ENCODE data around the gene CCDC192.

The CCDC192 gene

GRCh38 chr5:127864511-127864910 is 161.3 kb downstream of the CCDC192 start:
- no peak overlapping the region for H3K4me3 ChIP-seq (ENCODE audit: control insufficient read depth, low read depth, low read length)
- no peak for TF ChIP-seq CTCF (IDR thresholded peaks at IDR 0.05; ENCODE audit: control insufficient read depth, insufficient read depth, low read depth, low read length, missing control alignments)
- DNase-seq (ENCODE audit: low read depth), result no peak

GRCh38 chr5:127865273-127865672 is 162.1 kb downstream of the CCDC192 start:
- H3K4me3 ChIP-seq (ENCODE audit: control insufficient read depth, low read depth, low read length), result no peak overlapping the region
- DNase-seq (ENCODE audit: low read depth), result no peak
- TF ChIP-seq CTCF (IDR thresholded peaks at IDR 0.05; ENCODE audit: control insufficient read depth, insufficient read depth, low read depth, low read length, missing control alignments), result no peak

- no peak for DNase-seq (ENCODE audit: low read depth)
- no peak overlapping the region for H3K4me3 ChIP-seq (ENCODE audit: control insufficient read depth, low read depth, low read length)
- no peak for TF ChIP-seq CTCF (IDR thresholded peaks at IDR 0.05; ENCODE audit: control insufficient read depth, insufficient read depth, low read depth, low read length, missing control alignments)
These were observed 164.0 kb downstream of the CCDC192 start for GRCh38 chr5:127867022-127867783.

GRCh38 chr5:127870914-127871313 is 167.7 kb downstream of the CCDC192 start:
- TF ChIP-seq CTCF (IDR thresholded peaks at IDR 0.05; ENCODE audit: control insufficient read depth, insufficient read depth, low read depth, low read length, missing control alignments), result no peak
- no peak for DNase-seq (ENCODE audit: low read depth)
- H3K4me3 ChIP-seq (ENCODE audit: control insufficient read depth, low read depth, low read length), result no peak overlapping the region

- DNase-seq (ENCODE audit: low read depth), result no peak
- no peak for TF ChIP-seq CTCF (IDR thresholded peaks at IDR 0.05; ENCODE audit: control insufficient read depth, insufficient read depth, low read depth, low read length, missing control alignments)
- H3K4me3 ChIP-seq (ENCODE audit: control insufficient read depth, low read depth, low read length), result no peak overlapping the region
These were observed 168.4 kb downstream of the CCDC192 start for GRCh38 chr5:127871503-127872153.

GRCh38 chr5:127872494-127872893 is 169.3 kb downstream of the CCDC192 start:
- TF ChIP-seq CTCF (IDR thresholded peaks at IDR 0.05; ENCODE audit: control insufficient read depth, insufficient read depth, low read depth, low read length, missing control alignments), result no peak
- no peak for DNase-seq (ENCODE audit: low read depth)
- no peak overlapping the region for H3K4me3 ChIP-seq (ENCODE audit: control insufficient read depth, low read depth, low read length)
